CD4-positive, alpha-beta T cell treated with Interleukin-1 beta for 1 hour (primary cell): ENCODE results near the gene C1QB.

Experiments
- DNase-seq, 2 donors: peaks; one replicate each; pipeline ENCODE4 v3.0.0-alpha.2; 2020 to 2022

The C1QB gene

DNA sequence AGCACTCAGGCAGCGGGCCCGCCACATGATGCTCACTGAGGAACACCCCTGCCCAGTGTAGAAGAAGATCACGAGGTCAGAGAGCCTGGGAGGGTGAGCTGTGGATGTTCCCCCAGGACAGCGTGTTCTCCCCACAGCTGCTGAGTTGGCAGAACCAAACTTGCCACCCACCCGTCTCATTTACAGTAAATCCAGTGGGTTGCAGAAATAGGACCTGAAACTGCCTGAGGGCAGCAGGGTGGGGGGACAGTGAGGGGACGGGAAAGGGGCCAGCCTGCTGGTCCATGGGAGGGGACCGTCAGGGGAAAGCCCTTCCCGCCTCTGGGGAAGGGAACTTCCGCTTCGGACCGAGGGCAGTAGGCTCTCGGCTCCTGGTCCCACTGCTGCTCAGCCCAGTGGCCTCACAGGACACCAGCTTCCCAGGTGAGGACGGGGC, at the start of gene C1QB:
Gene C1QB, plus strand, starts transcription at position 356 of the 436 bp plus-strand sequence. CDS start 6,227 bp downstream, outside the sequence.
- DNase-seq: no peak

- no peak for DNase-seq
Measured at GRCh38 chr1:22606161-22606560, 46.9 kb upstream of the C1QB start.

- DNase-seq: no peak
Measured at GRCh38 chr1:22607154-22607553, 45.9 kb upstream of the C1QB start.

DNA sequence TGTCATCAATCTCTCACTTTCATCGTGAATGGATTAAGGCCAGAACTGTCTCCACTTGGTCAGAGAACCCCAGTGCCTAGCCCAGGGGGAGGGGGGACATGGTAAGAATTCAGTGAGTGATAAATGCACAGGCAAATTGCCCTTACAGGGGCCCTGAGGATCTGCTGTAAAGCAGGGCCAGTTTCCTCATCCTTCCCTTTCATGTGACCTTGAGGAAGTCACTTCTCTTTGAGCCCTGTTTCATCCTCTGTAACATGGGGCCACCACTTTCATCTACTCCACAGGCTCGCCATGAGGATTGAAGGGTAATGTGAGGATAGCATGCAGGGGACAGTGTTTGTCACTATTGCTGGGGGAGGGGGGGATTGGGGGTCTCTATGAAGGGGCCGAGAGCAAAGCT, 44.7 kb upstream of the C1QB start:
- DNase-seq: no peak

DNA sequence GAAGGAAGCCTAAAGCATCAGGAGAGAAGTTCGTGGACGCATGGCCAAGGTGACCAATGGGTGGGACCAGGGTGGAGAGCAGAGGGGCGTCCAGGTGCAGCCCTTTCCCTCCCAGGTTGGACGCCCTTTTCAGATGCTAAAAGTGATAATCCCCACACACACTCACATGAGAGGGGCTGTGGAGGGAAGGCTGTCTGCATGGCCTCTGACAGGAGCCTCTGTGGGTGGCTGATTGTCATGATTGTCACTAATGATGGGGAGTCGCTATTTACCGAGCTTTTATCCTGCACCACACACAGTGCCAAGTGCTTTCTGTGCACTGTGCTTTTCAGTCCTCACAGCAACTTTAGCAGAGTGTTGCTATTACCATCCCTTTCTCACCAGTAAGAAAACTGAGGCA, 43.7 kb upstream of the C1QB start:
- no peak for DNase-seq

DNA sequence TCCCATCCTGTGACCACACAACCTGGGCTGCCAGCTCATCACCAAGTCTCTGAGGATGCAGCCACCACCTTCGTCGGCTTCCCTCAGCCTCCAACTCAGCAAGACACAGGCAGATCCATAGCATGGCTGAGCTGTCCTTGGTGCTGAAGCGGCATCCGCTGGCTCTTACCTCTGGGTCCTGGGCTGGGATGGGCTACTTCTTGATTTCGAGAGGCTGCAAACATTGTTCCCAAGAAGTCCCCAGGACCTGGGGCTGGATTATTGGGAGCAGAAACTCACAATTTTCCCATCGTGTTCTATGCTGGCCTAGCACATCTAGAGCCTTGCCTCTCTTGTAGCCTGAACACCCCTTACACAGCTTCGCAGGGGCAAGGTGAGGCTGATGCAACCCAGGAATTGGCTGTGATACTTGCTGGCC, 41.5 kb upstream of the C1QB start:
- no peak for DNase-seq

DNA sequence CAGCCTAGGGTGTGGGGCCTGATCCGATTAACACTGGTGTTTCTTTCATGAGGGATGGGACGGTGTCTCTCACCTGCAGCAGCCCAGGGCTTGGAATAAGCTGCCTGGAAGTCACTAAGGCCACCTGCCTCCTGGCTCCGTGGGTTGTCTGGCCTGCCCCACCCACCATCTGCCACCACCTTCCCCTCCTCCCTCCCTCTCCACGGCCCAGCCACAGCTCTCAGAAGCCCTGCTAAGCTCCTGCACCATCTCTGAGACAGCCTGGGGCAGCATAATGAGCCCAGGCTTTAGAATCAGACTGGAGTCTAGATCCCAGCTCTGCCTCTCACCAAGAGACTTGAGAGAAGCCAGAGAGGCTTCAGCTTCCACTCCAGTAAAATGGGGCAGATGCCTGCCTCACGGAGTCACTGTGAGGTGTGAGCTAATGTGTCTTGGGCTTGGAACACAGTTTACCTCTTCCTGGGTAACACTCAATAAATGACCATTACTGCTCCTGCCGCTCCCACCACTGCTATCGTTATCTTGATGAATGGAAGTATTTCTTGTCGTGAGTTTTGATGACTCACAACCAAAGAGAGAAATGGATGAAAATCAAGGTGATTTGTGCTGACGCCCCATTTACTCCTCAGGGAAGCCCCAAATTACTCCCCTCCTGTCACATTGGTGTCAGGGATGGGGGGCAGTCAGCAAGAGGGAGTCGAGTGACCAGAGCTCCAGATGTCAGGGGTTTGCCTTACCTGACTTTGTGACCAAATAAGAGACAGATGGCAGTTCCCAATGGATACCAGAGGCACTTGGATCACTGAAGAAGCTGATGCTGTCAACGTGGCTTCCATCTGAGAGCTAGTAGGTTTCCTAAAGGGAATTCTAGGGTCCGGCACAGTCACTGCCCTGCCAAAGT, 40.1 kb upstream of the C1QB start:
- no peak for DNase-seq

DNA sequence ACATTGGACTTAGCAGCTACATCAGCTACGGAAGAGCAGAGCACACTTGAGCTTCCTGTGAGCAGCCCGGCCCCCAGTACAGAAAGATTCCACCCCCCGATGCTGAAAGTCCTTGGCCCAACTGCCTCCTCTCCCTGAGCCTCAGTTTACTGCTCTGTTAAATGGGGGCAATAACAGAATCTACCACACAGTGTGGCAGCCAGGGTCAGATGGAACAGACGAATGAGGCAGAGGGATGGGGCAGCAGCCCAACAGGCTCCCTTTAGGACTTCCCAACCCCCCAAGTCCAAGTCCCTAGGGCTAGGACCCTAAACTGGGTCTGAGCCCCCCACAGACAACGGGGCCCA, 39.5 kb upstream of the C1QB start:
- no peak for DNase-seq

- DNase-seq: no peak
Measured at GRCh38 chr1:22613951-22614350, 39.1 kb upstream of the C1QB start.

DNA sequence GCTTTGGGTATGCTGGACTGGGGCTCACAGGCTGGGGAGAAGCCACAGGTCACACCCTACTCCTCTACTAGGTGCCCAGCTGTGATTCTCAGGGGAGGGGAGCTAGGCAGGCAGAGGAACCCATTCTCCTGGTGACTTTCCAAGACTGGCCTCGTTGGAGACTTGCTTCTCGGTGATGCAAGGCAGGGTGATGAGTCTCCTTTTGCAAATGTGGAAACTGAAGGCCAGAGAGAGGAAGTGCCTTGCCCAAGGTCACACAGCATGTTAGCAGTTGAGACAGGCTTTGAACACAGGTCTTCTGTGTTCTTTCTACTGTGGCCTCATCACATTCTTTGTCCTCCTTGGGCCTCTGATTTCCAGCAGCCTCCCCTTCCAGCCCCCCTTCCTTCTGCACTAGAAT, 37.1 kb upstream of the C1QB start:
- DNase-seq: no peak

- DNase-seq: no peak
Measured at GRCh38 chr1:22616571-22616970, 36.5 kb upstream of the C1QB start.

- no peak for DNase-seq
Measured at GRCh38 chr1:22618056-22618455, 35.0 kb upstream of the C1QB start.

GRCh38 chr1:22619252-22619651, 33.8 kb upstream of the C1QB start:
- no peak for DNase-seq

DNA sequence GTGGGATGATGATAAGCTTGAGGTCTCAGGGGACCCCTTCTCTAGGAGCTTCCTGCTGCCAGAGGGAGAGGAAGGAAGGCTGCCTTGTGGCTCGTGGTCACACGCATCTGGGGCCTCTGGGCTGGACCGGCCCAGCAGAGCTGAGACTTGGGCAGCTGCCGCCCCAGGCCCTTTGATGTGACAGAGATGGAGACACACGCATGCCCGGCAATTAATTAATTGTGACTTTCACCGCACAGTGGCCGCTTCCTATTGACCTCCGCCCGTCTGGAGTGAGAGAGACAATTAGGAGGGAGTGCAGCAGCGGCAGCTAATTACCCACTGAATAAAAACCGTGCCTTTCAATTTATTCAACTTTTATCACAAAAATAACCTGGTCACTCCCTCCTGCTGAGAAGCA, 33.2 kb upstream of the C1QB start:
- DNase-seq: no peak

GRCh38 chr1:22621761-22622160, 31.3 kb upstream of the C1QB start:
- no peak for DNase-seq

DNA sequence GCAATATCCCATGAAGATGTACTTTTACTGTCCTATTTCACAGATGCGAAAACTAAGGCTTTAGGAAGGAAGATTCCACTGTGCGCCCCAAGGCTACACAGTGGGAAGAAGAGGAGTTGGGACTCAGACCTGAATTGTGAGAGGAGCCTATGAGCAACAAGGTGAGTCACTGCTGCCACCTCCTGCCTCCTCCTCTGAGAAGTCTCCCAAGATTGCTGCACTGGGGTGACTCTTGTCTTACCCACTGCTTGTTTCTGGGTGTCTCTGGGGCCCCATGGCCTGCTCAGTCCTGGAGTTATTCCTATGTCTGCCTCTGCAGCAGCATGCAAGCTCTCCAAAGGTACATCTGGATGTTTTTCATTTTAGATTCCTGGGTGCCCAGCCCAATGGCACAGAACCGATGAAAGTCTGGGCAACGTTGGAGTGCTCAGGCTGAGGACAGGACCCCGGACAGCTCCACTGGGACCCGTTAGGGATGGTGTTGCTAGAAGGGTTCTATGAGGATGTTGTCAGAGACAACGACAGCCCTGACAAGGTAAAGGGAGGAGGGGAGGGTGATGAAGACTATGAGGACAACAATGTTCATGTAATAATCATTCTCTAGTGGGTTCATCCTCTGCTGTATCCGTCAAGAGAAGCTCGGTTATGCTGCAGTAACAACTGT, 27.6 kb upstream of the C1QB start:
- no peak for DNase-seq

- no peak for DNase-seq
Measured at GRCh38 chr1:22626237-22627157, 26.5 kb upstream of the C1QB start.

- DNase-seq: no peak
Measured at GRCh38 chr1:22627331-22627730, 25.7 kb upstream of the C1QB start.

DNA sequence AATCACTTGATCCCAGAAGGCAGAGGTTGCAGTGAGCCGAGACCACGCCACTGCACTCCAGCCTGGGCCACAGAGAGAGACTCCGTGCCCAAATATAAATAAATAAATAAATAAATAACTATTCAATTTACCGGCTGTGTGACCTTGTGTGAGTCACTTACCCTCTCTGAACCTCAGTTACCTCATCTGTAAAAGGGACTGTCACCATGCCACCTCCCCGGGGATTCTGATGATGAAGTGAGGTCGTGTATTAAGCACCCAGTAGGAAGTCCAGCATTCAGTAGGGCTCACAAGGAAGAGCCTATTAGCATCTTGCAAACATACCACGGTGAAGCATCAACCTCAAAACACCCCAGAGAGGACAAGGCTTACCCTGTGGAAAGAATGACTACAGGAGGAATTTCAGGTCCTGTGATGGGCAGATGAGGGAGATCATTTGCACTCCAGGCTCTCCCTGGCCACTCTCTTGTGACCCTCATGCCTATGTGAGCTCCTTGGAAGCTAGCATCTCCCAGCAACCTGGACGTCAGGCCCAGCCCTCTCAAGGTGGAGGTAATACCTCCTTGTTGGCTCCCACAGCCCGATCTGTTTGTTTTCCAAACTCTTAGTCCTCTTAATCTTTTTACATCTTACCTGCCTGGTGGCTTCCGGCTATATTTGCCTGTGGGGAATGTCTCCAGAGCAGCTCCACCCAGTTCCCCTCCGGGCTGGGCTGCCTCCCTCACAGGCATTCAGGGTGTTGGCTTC, 24.2 kb upstream of the C1QB start:
- no peak for DNase-seq

DNA sequence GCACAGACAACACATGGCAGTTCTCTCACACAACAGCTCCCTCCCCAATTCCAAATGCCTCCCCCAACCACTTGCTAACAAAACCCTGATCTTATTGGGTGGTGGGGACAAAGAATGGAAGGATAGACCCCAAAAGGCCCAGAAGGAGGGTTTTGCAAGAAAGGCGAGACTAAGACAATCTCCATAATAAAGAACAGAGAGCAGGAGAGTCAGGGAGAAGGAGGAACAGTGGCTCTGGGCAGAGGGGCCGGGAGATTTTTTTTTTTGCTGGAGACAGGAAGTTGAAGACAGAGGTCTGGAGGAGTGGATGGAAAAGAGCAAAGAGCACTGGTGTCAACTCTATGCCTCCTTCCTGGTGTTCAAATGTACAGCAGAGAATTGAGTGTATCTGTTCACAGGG, 23.1 kb upstream of the C1QB start:
- no peak for DNase-seq

DNA sequence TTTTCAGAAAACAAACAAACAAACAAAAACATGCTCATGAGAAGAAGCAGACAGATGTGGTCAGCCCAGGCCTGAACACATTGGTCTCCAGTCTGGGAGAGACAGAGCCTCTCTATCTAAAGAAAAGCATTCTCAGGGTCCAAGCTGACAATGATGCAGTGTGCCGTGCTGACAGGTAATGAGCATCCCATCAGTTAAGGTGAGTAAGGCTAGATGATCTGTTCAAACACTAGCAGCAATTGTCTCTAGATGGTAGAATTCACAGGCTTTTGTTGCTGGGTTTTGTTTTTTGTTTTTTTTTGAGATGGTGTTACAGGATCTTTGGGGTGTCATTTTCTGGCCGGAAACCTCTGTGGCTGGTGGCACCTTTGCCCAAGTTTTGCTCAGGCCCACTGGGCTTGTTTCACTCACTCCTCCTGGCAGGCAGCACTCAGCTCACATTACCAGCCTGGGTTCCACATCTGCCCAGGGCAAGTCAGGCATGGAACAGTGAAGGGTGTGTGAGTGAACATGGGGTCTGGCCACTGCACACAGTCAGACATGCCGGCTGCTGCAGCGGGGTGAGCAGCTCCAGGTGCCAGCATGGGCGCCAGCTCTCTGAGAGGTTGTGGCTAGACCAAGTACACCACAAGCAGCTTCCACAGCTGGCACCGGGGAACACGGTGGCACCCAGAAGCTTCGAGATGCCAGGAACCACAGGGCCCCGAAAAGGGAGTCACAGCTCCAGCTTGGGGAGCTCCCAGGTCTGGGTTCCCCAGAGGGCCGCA, 19.2 kb upstream of the C1QB start:
- no peak for DNase-seq

DNA sequence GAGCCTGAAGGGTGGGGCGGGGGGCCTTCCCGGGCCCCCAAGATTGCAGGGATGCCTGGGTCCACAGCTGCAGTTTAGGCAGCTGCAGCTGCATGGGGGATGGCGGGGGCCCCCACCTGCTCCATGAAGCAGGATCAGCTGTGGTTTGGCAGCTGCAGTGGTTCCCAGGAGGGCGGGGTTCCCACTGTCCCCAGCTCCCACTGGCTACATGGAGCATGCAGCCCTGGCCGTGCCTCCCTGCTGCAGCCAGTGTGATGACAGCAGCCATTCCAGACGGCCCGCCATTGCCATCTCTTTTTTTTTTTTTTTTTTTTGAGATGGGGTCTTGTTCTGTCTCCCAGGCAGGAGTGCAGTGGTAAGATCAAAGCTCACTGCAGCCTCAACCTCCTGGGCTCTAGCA, 17.6 kb upstream of the C1QB start:
- DNase-seq: no peak
